ENCODE results near the gene SND1. TPM values are rescaled to one million over a fixed set of nuclear protein-coding genes. Genes with fewer than 3 reads are reported as not detected.

Gene SND1
- total and polyA plus RNA-seq, 2 of the 4 experiments (the other 2 are of a cell fraction): 154 to 294 TPM

- dilution Hi-C loops (cut with HindIII; ENCODE audit: low sequenced_read_pairs, unreplicated experiment): no loop called here
- H2AK9ac ChIP-seq (replicated peaks; ENCODE audit: low read depth, low read length, poor library complexity): no peak overlapping the region
- H2BK15ac ChIP-seq (ENCODE audit: low read depth, low read length): no peak overlapping the region
- no peak overlapping the region for H3K4me2 ChIP-seq (ENCODE audit: low read depth, low read length)
- H3K9ac ChIP-seq (ENCODE audit: low read depth, low read length): no peak overlapping the region
- peaks cover 29 to 55% of the 10 kb centered on the region in 2 experiments for H3K79me1 ChIP-seq (ENCODE audit: low read depth in 1 of 2, low read length in 2 of 2)
- WGBS, 2 experiments (ENCODE audit: extremely low coverage in 2 of 2, insufficient read length in 1 of 2): no CpG with 5 or more reads among the region's 3 CpGs
- no peak overlapping the region for H2BK120ac ChIP-seq (ENCODE audit: low read depth, low read length)
- TF ChIP-seq USF2 (IDR thresholded peaks at IDR 0.05; ENCODE audit: low read depth, low read length) (no peak), CEBPB (IDR thresholded peaks at IDR 0.05; ENCODE audit: low read depth, low read length) (no peak), RFX5 (IDR thresholded peaks at IDR 0.05; ENCODE audit: low read depth, low read length) (no peak), MXI1 (IDR thresholded peaks at IDR 0.05; ENCODE audit: borderline replicate concordance, low read depth, low read length) (no peak), MAFK (IDR thresholded peaks at IDR 0.05; ENCODE audit: low read depth, low read length) (no peak), ELK1 (IDR thresholded peaks at IDR 0.05; ENCODE audit: borderline replicate concordance, low read depth, low read length) (no peak), FOS (IDR thresholded peaks at IDR 0.05; ENCODE audit: low read depth, low read length) (no peak), BHLHE40 (IDR thresholded peaks at IDR 0.05; ENCODE audit: low read depth, low read length) (no peak), POLR2A (IDR thresholded peaks at IDR 0.05; ENCODE audit: low read depth, low read length) (no peak), SMC3 (IDR thresholded peaks at IDR 0.05; ENCODE audit: low read depth, low read length) (no peak), RCOR1 (IDR thresholded peaks at IDR 0.05; ENCODE audit: insufficient replicate concordance, low read length) (no peak), RAD21 (IDR thresholded peaks at IDR 0.05; ENCODE audit: low read length) (no peak), CTCF (conservative IDR thresholded peaks at IDR 0.05; ENCODE audit: low read depth, low read length) (no peak), CHD1 (IDR thresholded peaks at IDR 0.05; ENCODE audit: low read depth, low read length) (no peak), MAZ (IDR thresholded peaks at IDR 0.05; ENCODE audit: borderline replicate concordance, low read depth, low read length) (no peak), NFE2L2 (IDR thresholded peaks at IDR 0.05; ENCODE audit: low read depth, low read length) (no peak)
- intact Hi-C loops (cut with micrococcal nuclease): no loop called here
- no peak overlapping the region for H3K14ac ChIP-seq (replicated peaks; ENCODE audit: low read depth, low read length)
- in situ Hi-C loops (cut with MboI; ENCODE audit: low sequenced_read_pairs): no loop called here
- DNase-seq (peak; percentile 17), ATAC-seq (ENCODE audit: low read depth) (no peak)
- POLR2A ChIA-PET (ENCODE audit: unreplicated experiment): no interaction called here
- H3K9me1 ChIP-seq (ENCODE audit: insufficient read depth, low read length): 0 out of 2 replicates have a peak, but pooled peaks cover 2% of the 10 kb centered on the region
- no peak overlapping the region for H4K91ac ChIP-seq (ENCODE audit: insufficient read depth, low read depth, low read length)
- no peaks in the 10 kb centered on the region for H3K9me3 ChIP-seq (ENCODE audit: control insufficient read depth, insufficient read depth, low read length)
- H3K4me1 ChIP-seq (ENCODE audit: control insufficient read depth, insufficient read depth, low read length): peaks cover 8% of the 10 kb centered on the region; the same call in 1 of the 2 replicates
- H4K5ac ChIP-seq (ENCODE audit: low read depth, low read length): no peak overlapping the region
- peaks cover 11% of the 10 kb centered on the region; the same call in 1 of the 2 replicates for H4K20me1 ChIP-seq (ENCODE audit: insufficient read depth, low read length)
- peaks cover 2% of the 10 kb centered on the region; the same call in 1 of the 2 replicates for H3K36me3 ChIP-seq (ENCODE audit: control insufficient read depth, insufficient read depth, low read length)
- no peak overlapping the region for H3K56ac ChIP-seq (ENCODE audit: extremely low read depth, insufficient read depth, low read length)
- CTCF ChIA-PET: no interaction called here
- H3K4me3 ChIP-seq (ENCODE audit: insufficient read depth, low read depth, low read length): no peak overlapping the region
- no peak overlapping the region for H2AFZ ChIP-seq (replicated peaks; ENCODE audit: low read length, poor library complexity)
- H2BK20ac ChIP-seq (ENCODE audit: low read depth, low read length): no peak overlapping the region
- H3K18ac ChIP-seq (ENCODE audit: low read depth, low read length): no peak overlapping the region
- H3K27ac ChIP-seq (ENCODE audit: insufficient read depth, low read length): no peak overlapping the region
- H4K8ac ChIP-seq (ENCODE audit: low read depth in 2 of 2, low read length in 2 of 2): no peak overlapping the region
- no peak overlapping the region for H3K23ac ChIP-seq (ENCODE audit: low read depth, low read length)
- H2BK5ac ChIP-seq (ENCODE audit: low read depth, low read length, poor library complexity, severe bottlenecking): no peak overlapping the region
- H3K27me3 ChIP-seq (ENCODE audit: control insufficient read depth, insufficient read depth, low read length): no peaks in the 10 kb centered on the region
- no peak overlapping the region for H2AK5ac ChIP-seq (ENCODE audit: low read depth, low read length)
- H3K4ac ChIP-seq (ENCODE audit: low read depth, low read length): no peak overlapping the region
- BruUV-seq (replicated peaks): no TSS peak
Measured at GRCh38 chr7:127850195-127850594, 198.2 kb downstream of the SND1 start.
